HG03280 (cell line): ENCODE data around the gene GET3.
"Not testable (repeated sequence)": the region's sequence is repeated elsewhere in the genome, so short reads cannot be mapped to it uniquely, and the experiment has no call there.

Experiments used
- ATAC-seq: cut with Tn5 transposase; IDR thresholded peaks from one replicate; pipeline ENCODE4 v1.9.1; 2021; ENCODE audit warnings: mild to moderate bottlenecking, moderate library complexity; ENCODE audit not compliant: unreplicated experiment

Gene GET3

GRCh38 chr19:12736995-12737834, at the start of gene GET3:
Gene GET3, plus strand, starts transcription at chr19:12737497. Its CDS starts 9 bp downstream, at chr19:12737506.
- ATAC-seq: peak; percentile 75

GRCh38 chr19:12689012-12689411, 48.3 kb upstream of the GET3 start:
- ATAC-seq: no peak

GRCh38 chr19:12689581-12690216, 47.6 kb upstream of the GET3 start:
- no peak for ATAC-seq

- ATAC-seq: no peak
Observed at GRCh38 chr19:12692960-12693359, 44.3 kb upstream of the GET3 start.

GRCh38 chr19:12694641-12695040, 42.7 kb upstream of the GET3 start:
- no peak for ATAC-seq

GRCh38 chr19:12695096-12695495, 42.2 kb upstream of the GET3 start:
- no peak for ATAC-seq

- ATAC-seq: no peak
Observed at GRCh38 chr19:12695514-12695913, 41.8 kb upstream of the GET3 start.

GRCh38 chr19:12695997-12696365, 41.3 kb upstream of the GET3 start:
- ATAC-seq: peak; percentile 26

- peak; percentile 79 for ATAC-seq
Observed at GRCh38 chr19:12696366-12697335, 40.6 kb upstream of the GET3 start, which contains the start of gene FBXW9. Gene FBXW9, minus strand, starts transcription at chr19:12696631. Its CDS starts 50 bp downstream, at chr19:12696581.

- ATAC-seq: not testable (repeated sequence)
Observed at GRCh38 chr19:12697425-12697824, 39.9 kb upstream of the GET3 start.

- ATAC-seq: no peak
Observed at GRCh38 chr19:12698138-12698537, 39.2 kb upstream of the GET3 start.

- no peak for ATAC-seq
Observed at GRCh38 chr19:12701596-12702282, 35.6 kb upstream of the GET3 start.

- ATAC-seq: no peak
Observed at GRCh38 chr19:12703046-12703445, 34.3 kb upstream of the GET3 start.

GRCh38 chr19:12705169-12705568, 32.1 kb upstream of the GET3 start:
- ATAC-seq: no peak

GRCh38 chr19:12705654-12706331, 31.5 kb upstream of the GET3 start:
- ATAC-seq: no peak

- ATAC-seq: no peak
Observed at GRCh38 chr19:12706332-12706718, 31.0 kb upstream of the GET3 start.

- ATAC-seq: no peak
Observed at GRCh38 chr19:12708641-12709040, 28.7 kb upstream of the GET3 start.

- ATAC-seq: no peak
Observed at GRCh38 chr19:12711187-12711586, 26.1 kb upstream of the GET3 start.

GRCh38 chr19:12712077-12712476, 25.2 kb upstream of the GET3 start:
- ATAC-seq: not testable (repeated sequence)

- not testable (repeated sequence) for ATAC-seq
Observed at GRCh38 chr19:12713304-12713703, 24.0 kb upstream of the GET3 start.
